Measurements from ENCODE around the gene LRCOL1. TPM values are rescaled to one million over a fixed set of nuclear protein-coding genes. Genes with fewer than 3 reads are reported as not detected.
A peak's percentile ranks its signal among the peaks of the same experiment; 100 is the strongest.

Gene LRCOL1
- total and polyA plus RNA-seq, 10 of the 15 experiments (the other 5 are each of a cell fraction or from before 2014, with no cell fraction given): not detected

DNA sequence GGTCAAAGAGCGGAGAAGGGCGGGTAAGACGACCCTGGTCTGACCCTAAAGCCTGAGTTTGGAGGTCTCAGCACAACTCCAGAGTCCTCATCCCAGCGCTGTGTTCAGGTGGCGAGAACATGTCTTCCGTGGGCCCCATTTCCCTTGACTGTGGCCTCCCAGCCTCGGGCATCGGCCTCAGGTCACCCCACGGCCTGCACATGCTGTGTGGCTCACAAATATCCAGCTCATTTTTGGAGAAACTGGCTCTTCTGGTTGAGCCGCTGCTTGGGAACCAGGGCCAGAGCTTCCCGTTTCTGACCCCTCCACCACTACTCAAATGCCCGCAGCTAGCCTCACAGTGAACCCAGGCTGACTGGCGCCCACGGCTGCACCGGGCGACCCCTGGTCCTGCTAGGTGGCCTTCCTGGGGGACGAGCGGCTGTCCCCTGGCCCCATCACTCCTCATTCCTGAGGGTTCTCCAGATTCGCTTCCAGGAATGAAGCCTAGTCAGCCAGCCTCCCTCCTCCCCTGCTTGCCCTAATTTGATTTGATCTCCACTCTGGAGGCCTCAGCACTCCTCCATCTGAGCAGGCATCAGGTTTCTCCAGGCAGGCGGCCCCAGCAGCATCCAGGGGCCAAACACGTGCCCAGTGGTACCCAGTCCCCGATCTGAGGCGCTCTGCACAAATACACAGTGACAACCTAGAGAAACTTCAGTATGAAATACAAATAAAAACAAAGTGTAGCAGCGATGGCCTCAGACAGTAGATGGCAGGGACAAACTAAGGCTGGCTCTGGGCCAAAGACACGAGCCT is 12.9 kb upstream of the LRCOL1 start (continued):
- no peak for TF ChIP-seq KLF5 (IDR thresholded peaks at IDR 0.05; ENCODE audit: partially characterized antibody)
- no peak for TF ChIP-seq CREM (IDR thresholded peaks at IDR 0.05; ENCODE audit: low read depth)
- TF ChIP-seq IKZF2 (IDR thresholded peaks at IDR 0.05): no peak

- ChIA-PET CTCF (no interaction called here), POLR2A (no interaction called here), RAD21 (ENCODE audit: unreplicated experiment) (no interaction called here), SMC1A (ENCODE audit: uncharacterized antibody, unreplicated experiment) (no interaction called here)
- WGBS (ENCODE audit: insufficient coverage, insufficient replicate concordance, low lambda C conversion rate, missing lambda C conversion rate): 84% methylated on average over 10 of the region's 11 CpGs
- H3K27me3 ChIP-seq (replicated peaks in 1 of 2; ENCODE audit: control insufficient read depth in 2 of 2, insufficient read depth in 2 of 2, low read length in 1 of 2): no peaks in the 10 kb centered on the region
- no peaks in the 10 kb centered on the region for H3K79me2 ChIP-seq (ENCODE audit: control insufficient read depth, insufficient read depth, low read length)
- FAIRE-seq (no peak), ATAC-seq (peak; percentile 32; the same call in 2 of the 3 replicates), DNase-seq (ENCODE audit: low read depth, low spot score) (no peak)
- H3K4me2 ChIP-seq (ENCODE audit: control insufficient read depth, insufficient read depth): no peak overlapping the region
- BruUV-seq (replicated peaks): no TSS peak
- H3K9ac ChIP-seq (ENCODE audit: control insufficient read depth, insufficient read depth, low read length): no peak overlapping the region
- no peaks in the 10 kb centered on the region for H3K4me1 ChIP-seq (ENCODE audit: control insufficient read depth, insufficient read depth, low read length)
- H3K27ac ChIP-seq (ENCODE audit: control insufficient read depth, insufficient read depth): no peak overlapping the region
- H3K9me3 ChIP-seq (replicated peaks; ENCODE audit: control insufficient read depth, insufficient read depth, low read length): peaks cover under 1% of the 10 kb centered on the region; the same call in 2 of the 3 replicates
- H3K4me3 ChIP-seq: no peak overlapping the region
- peaks cover 0 to 20% of the 10 kb centered on the region in 2 experiments; a peak in 3 of 4 replicates for H3K36me3 ChIP-seq (ENCODE audit: control insufficient read depth in 2 of 2, insufficient read depth in 2 of 2, low read length in 1 of 2)
- in situ Hi-C loops (cut with MboI): no loop called here
- no peaks in the 10 kb centered on the region for H4K20me1 ChIP-seq (ENCODE audit: control insufficient read depth, insufficient read depth)
- intact Hi-C loops (cut with micrococcal nuclease; ENCODE audit: unreplicated experiment): no loop called here
- TF ChIP-seq POLR2A (IDR thresholded peaks at IDR 0.05; ENCODE audit: low read depth, low read length) (peak; percentile 47; the same call in 1 of the 2 replicates), NR2C1 (IDR thresholded peaks at IDR 0.05) (no peak)
- H2AFZ ChIP-seq (ENCODE audit: control insufficient read depth, low read depth, low read length): no peak overlapping the region
Measured at GRCh38 chr12:132622437-132623071, 12.2 kb upstream of the LRCOL1 start.
